ENCODE results near the gene PIP5K1B. TPM values are rescaled to one million over a fixed set of nuclear protein-coding genes. Genes with fewer than 3 reads are reported as not detected.

PIP5K1B gene
- total RNA-seq, 1 donor from 2014 or later = 14.9 TPM

GRCh38 chr9:68707801-68708488, 2.9 kb downstream of the PIP5K1B start:
- no peak for DNase-seq (ENCODE audit: low spot score)

- DNase-seq (ENCODE audit: low spot score) = no peak
Observed at GRCh38 chr9:68708513-68708912, 3.5 kb downstream of the PIP5K1B start.

DNA sequence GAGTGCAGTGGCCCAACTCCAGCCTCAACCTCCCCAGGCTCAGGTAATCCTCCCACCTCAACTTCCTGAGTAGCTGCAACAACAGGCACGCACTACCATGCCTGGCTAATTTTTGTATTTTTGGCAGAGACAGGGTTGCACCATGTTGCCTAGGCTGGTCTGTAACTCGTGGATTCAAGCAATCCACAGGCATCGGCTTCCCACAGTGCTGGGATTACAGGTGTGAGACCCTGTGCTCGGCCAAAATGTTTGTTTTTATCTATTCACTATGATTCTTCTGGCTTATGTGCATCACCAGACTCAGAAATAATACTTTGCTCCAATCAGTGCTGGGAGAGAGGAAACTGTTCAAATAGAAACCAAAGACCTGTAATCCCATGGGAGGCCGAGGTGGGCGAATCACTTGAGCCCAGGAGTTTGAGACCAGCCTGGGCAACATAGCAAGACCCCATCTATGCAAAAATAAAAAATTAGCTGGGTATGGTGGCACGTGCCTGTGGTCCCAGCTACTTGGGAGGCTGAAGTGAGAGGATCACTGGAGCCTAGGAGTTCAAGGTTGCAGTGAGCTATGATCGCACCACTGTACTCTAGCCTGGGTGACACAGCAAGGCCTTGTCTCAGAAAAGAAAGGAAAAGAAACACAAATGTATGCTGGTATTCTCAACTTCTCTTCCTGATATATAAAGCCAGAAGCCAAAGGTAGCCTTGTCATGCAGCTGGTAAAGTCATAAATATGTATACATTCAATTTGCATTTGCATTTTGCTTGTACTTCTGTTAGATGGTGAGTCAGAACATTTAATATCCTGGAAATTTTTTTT, 4.5 kb downstream of the PIP5K1B start:
- DNase-seq (ENCODE audit: low spot score) = no peak

DNA sequence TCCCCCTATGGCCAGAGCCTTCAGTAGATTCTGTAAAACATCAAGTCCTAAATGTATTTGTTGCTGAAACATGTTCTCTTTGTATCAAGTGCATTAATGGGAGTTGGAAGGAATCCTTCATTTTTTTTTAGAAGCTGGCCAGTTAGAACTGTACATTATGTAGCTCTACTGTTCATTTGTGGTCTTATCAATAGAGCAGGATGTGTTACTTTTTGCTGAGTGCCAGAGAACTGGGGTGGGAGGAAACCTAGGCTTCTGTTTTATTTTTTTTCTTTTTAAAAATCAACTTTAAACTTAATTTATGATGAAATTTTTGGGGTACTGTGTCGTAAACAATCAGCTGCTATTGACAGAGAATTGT, 5.1 kb downstream of the PIP5K1B start:
- DNase-seq (ENCODE audit: low spot score) = no peak

DNA sequence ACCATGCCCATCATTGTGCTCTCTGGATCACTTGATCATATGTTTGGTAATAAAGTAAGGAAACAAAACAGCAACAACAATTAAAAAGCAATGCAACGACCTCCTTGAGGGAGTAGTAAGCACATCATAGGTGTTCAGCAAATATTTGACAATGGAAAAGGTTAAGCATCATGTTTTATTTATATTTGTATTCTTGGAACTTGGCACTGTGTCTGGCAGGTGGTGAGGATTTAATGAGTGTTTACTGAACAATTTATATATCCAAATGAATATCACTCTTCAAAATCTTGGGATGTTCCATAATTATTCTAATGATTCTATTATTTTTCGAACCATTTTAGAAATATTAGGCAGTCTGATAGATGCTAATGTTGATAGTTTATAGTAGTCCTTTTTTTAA, 6.2 kb downstream of the PIP5K1B start:
- no peak for DNase-seq (ENCODE audit: low spot score)

GRCh38 chr9:68711932-68712331, 6.9 kb downstream of the PIP5K1B start:
- DNase-seq (ENCODE audit: low spot score) = no peak

DNA sequence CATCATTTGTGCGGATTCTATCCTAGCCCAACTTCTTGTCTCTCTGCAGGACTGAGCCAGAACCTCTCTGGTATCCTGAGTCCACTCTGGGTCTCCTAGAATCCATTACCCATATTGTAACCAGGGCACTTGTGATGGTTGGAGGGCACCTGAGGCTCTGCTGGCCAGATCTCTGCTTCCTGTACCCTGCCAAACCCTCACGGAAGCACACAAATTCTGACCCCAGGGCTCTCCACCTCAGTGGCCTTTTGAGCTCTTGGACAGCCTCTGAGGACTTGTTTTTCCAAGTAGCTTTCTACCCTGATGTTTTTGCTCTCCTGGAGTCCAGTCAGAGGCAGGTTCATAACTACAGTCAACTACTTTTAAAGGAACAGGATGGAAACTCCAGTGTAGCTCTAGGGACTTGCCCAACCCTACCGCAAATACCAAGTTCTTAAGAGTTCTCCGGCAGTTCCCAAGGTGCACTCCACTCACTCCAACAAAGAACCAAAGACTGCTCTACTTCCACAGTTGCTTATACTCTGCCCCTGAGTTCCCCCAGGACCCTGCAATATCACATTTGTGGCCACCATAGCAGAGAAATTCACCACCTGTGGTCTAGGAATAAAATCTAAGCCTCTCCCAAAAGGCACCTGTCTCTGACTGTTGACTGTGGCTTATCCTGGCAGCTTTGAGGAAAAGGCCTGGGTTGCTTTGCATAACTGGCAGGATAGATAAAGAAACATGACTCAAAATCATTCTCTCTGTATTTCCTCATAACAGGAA, 9.6 kb downstream of the PIP5K1B start:
- no peak for DNase-seq (ENCODE audit: low spot score)

DNA sequence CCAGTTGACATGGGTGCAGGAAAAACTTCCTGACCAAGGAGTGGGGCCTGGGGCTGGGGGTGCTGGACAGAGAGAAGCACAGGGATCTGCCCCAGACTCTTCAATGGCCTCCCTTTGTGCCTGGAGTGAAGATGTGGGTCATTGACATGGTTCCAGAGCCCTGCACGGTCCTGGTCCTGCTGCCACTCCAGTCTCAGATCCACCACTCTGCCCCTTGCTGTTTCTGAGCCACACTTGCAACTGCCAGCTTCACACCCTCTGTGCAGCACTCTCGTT, 10.1 kb downstream of the PIP5K1B start:
- DNase-seq (ENCODE audit: low spot score) = no peak

DNA sequence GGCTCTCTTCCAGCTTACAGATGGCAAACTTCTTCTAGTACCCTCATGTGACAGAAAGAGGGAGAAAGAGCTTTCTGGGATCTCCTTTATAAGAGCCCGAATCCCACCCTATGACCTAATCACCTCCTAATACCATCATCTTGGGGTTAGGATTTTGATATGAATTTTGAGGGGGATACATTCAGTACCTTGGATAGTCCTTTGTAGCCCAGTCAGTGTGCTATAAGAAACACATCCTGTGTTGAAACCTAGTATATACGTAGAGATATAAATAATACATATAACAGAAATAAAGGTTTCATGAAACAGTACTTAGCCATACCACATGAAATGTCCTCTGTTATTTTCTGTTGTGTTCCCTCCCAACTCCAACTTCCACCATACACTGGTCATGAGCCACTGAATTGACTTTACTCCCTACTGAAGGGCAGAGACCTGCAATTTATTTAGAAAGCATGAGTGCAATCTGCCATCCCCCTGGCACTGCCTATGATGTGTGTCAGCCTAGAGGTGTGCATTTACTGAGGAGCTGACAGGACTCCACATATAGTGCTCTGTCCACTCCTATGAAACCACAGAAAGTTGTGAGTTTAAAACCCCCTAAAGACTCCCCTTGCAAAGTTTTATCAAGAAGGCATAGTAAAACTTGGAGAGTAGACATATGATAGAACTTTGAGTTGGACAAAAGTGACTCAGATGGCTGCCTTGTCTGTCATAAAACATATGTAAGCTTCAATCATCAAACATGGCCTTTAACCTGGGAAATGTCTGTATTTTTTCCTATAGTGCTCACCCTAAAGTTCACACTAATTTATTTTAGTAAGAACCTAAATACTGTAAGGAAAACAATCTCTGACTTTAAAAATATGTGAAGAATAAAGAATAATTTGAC, 12.8 kb downstream of the PIP5K1B start:
- no peak for DNase-seq (ENCODE audit: low spot score)

DNA sequence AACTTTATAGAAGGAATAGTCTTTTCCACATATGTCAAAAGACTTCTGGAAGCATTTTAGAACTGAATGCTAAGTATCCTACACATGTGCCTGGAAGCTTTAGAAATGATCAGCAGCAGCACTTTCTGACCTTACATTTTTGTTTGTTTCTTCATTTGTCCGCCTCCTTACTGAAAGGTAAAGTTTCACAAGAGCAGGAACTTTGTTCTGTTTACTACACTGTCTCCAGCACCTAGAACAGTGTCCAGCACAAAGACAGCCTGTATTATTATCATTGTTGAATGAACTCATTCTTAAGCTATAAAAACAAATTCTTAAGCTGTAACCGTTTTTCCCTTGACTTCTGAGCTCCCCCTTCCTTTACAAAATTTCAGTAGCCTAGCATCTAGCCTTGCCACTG, 14.8 kb downstream of the PIP5K1B start:
- no peak for DNase-seq (ENCODE audit: low spot score)

GRCh38 chr9:68720656-68721313, 15.7 kb downstream of the PIP5K1B start:
- no peak for DNase-seq (ENCODE audit: low spot score)

- DNase-seq (ENCODE audit: low spot score) = no peak
Observed at GRCh38 chr9:68721666-68722330, 16.8 kb downstream of the PIP5K1B start.

DNA sequence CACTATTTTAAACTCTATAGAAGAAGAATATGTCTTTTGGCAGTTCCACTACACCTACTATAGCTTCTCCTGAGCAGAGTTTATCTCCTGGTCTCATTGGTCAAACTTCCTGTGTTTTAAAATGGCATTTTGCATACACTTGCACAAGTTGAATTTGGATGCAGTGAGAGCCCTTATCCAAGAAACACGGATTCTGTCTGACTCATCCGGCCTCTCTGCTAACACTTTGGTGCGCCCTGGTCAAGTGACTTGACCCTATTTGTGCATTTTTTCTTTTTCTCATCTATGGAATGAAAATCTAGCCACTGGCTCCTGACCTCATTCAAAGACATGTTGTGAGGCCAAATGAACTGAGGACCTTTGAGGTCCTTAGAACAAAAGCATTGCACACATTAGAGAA, 20.0 kb downstream of the PIP5K1B start:
- DNase-seq (ENCODE audit: low spot score) = no peak

DNA sequence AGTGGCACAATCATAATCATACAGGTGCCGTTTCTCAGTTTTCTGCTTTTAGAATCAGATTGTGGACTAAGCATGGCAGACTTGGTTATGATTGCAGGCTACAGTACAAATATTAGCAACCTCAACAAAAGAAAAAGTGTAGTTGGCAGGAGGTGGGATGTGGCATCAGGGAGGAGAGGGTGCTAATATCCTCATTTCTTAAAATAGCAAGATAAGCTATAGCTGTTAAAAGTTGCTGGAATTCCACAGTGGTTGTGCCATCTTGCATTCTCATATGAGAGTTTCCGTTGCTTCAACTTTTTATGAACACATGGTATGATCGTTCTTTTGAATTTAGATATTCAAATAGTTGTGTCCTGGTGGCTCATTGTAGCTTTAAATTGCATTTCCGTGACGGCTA, 21.4 kb downstream of the PIP5K1B start:
- no peak for DNase-seq (ENCODE audit: low spot score)

- no peak for DNase-seq (ENCODE audit: low spot score)
Observed at GRCh38 chr9:68727636-68728035, 22.6 kb downstream of the PIP5K1B start.

- no peak for DNase-seq (ENCODE audit: low spot score)
Observed at GRCh38 chr9:68728731-68729130, 23.7 kb downstream of the PIP5K1B start.

DNA sequence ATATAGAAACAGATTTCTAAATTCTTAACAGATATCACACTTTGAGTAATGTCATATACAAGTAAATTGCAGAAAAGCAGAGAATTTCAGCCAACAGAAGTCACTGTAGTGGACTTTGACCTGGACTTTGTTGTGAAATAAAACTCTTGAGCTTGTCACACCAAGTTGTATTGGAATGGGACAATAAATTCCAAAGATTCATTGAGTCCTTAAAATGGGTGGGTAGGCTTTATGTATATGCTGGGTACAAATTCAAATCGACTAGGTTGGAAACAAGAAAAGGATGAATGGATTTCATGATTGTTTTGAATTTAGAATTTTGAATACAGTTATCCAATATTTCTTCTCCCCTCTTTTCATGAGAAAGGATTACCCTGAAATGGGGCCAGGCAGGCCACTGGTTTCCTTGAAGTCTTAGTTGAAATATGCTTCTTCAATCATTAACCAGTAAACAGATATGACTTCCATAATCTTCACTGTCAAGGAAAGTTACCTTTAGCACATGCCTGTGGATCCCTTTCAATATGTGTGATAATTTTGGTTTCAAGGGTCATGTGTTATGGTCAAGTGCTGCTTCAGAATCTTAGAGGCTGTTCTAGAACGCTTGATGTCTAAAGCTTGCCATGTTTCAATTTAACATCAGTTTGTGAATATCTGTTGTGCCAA, 25.7 kb downstream of the PIP5K1B start:
- no peak for DNase-seq (ENCODE audit: low spot score)

- no peak for DNase-seq (ENCODE audit: low spot score)
Observed at GRCh38 chr9:68731857-68732256, 26.8 kb downstream of the PIP5K1B start.

DNA sequence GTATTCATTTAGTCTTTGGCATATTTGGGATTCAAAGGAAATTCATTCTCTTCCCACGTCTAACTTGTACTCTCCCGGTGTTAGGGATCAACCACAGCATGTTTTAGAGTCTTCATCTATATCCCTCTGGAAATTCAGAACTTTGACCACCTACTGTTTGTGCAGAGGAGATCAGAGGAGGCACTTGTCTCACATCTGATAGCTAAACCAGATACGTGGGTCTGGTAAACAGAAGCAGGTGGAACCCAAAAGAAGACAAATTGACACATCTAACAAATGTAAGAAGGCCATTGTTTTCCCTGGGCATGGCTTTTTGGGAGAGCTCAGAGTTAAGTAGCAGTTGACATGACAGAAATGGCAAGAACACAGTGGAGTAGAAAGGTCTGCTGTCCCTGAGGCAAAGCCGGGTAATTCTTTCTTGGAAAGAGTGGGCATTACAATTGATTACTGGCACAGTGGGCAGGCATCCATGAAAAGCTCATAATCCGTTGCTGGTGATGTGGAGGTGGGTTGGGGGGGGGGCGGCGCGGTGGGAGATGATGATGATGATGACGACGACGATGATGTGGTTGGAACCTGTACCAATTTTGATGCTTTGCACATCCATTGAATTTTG, 27.5 kb downstream of the PIP5K1B start:
- no peak for DNase-seq (ENCODE audit: low spot score)

- no peak for DNase-seq (ENCODE audit: low spot score)
Observed at GRCh38 chr9:68733021-68733405, 28.0 kb downstream of the PIP5K1B start.

All from umbilical cord (tissue), 2 donors.